DOHH2 (cell line): ENCODE measurements around the gene CAMSAP1.

ENCODE experiments used
- H3F3A ChIP-seq: fragments of 200-600 bp; sonication (generic), shearing (Covaris generic); 2 replicates; pipeline ENCODE4 v1.6.0; 2016; ENCODE audit warnings: antibody characterized with exemption, mild to moderate bottlenecking; ENCODE audit not compliant: control insufficient read depth, insufficient read depth
- H3K27ac ChIP-seq: fragments of 200-600 bp; sonication (generic); 2 replicates; pipeline ENCODE4 v1.5.1; 2014; ENCODE audit warnings: low read depth, mild to moderate bottlenecking, low read length, moderate library complexity
- H3K27me3 ChIP-seq: fragments of 200-600 bp; sonication (generic); 2 replicates; pipeline ENCODE4 v1.6.1; 2014; ENCODE audit warnings: mild to moderate bottlenecking, low read length, mixed read lengths; ENCODE audit not compliant: control insufficient read depth
- H3K36me3 ChIP-seq: fragments of 200-600 bp; sonication (generic); 2 replicates; pipeline ENCODE4 v1.6.1; 2014; ENCODE audit warnings: mild to moderate bottlenecking, low read length, moderate library complexity, mixed read lengths; ENCODE audit not compliant: control insufficient read depth
- H3K4me1 ChIP-seq: fragments of 200-600 bp; sonication (generic); 2 replicates; pipeline ENCODE4 v1.6.1; 2014; ENCODE audit warnings: mild to moderate bottlenecking, low read length, mixed read lengths; ENCODE audit not compliant: control insufficient read depth
- H3K4me2 ChIP-seq: fragments of 200-600 bp; sonication (generic); 2 replicates; pipeline ENCODE4 v1.6.0; 2014; ENCODE audit warnings: mild to moderate bottlenecking, low read length, moderate library complexity
- H3K4me3 ChIP-seq: fragments of 200-600 bp; sonication (generic); 2 replicates; pipeline ENCODE4 v1.5.1; 2014; ENCODE audit warnings: mild to moderate bottlenecking, low read length, mixed read lengths
- H3K79me2 ChIP-seq: fragments of 200-600 bp; sonication (generic); 2 replicates; pipeline ENCODE4 v1.6.1; 2014; ENCODE audit warnings: mild to moderate bottlenecking, low read length, mixed read lengths; ENCODE audit not compliant: control insufficient read depth
- H3K9me2 ChIP-seq: fragments of 200-600 bp; sonication (generic); replicated peaks from 2 replicates; pipeline ENCODE4 v1.6.1; 2014; ENCODE audit warnings: mild to moderate bottlenecking, low read length, mixed read lengths; ENCODE audit not compliant: control insufficient read depth
- H3K9me3 ChIP-seq: fragments of 200-600 bp; sonication (generic); 2 replicates; pipeline ENCODE4 v1.6.1; 2014; ENCODE audit warnings: antibody characterized with exemption, low read length, mixed read lengths; ENCODE audit not compliant: control insufficient read depth, insufficient read depth
- H4K20me1 ChIP-seq: fragments of 200-600 bp; sonication (generic); 2 replicates; pipeline ENCODE4 v1.6.0; 2014; ENCODE audit warnings: low read depth, mild to moderate bottlenecking, antibody characterized with exemption, low read length, moderate library complexity; ENCODE audit not compliant: control insufficient read depth, insufficient read depth
- CTCF ChIP-seq: fragments of 200-600 bp; sonication (generic); IDR thresholded peaks from one replicate; pipeline ENCODE4 v1.5.1; 2014; ENCODE audit warnings: antibody characterized with exemption, mild to moderate bottlenecking, low read depth, low read length; ENCODE audit not compliant: poor library complexity, severe bottlenecking
- EZH2phosphoT487 ChIP-seq: fragments of 200-600 bp; sonication (generic); IDR thresholded peaks from 2 replicates; pipeline ENCODE4 v1.6.1; 2017; ENCODE audit warnings: borderline replicate concordance, mild to moderate bottlenecking, antibody characterized with exemption, low read length, moderate library complexity, mixed read lengths

Gene CAMSAP1

GRCh38 chr9:135927195-135928013, 20.1 kb upstream of the CAMSAP1 start:
- Histone ChIP-seq H3K4me1 (no peaks in the 10 kb centered on the region), H3K27me3 (no peaks in the 10 kb centered on the region), H3F3A (no peaks in the 10 kb centered on the region), H3K79me2 (no peaks in the 10 kb centered on the region), H3K27ac (no peak overlapping the region), H3K4me2 (no peak overlapping the region), H4K20me1 (no peaks in the 10 kb centered on the region), H3K36me3 (peaks cover 15% of the 10 kb centered on the region), H3K4me3 (no peak overlapping the region), H3K9me2 (no peaks in the 10 kb centered on the region), H3K9me3 (no peaks in the 10 kb centered on the region)
- TF ChIP-seq CTCF (no peak), EZH2phosphoT487 (no peak)

GRCh38 chr9:135926402-135927194, 19.3 kb upstream of the CAMSAP1 start:
- TF ChIP-seq CTCF (no peak), EZH2phosphoT487 (no peak)
- H3K36me3 ChIP-seq: peaks cover 14% of the 10 kb centered on the region
- H3K4me1 ChIP-seq: no peaks in the 10 kb centered on the region
- no peaks in the 10 kb centered on the region for H3F3A ChIP-seq
- no peaks in the 10 kb centered on the region for H3K9me2 ChIP-seq
- H3K27ac ChIP-seq: no peak overlapping the region
- H3K79me2 ChIP-seq: no peaks in the 10 kb centered on the region
- no peaks in the 10 kb centered on the region for H4K20me1 ChIP-seq
- no peaks in the 10 kb centered on the region for H3K27me3 ChIP-seq
- no peak overlapping the region for H3K4me3 ChIP-seq
- no peaks in the 10 kb centered on the region for H3K9me3 ChIP-seq
- H3K4me2 ChIP-seq: no peak overlapping the region

GRCh38 chr9:135925496-135926133, 18.3 kb upstream of the CAMSAP1 start:
- no peaks in the 10 kb centered on the region for H3K79me2 ChIP-seq
- no peaks in the 10 kb centered on the region for H3F3A ChIP-seq
- H3K36me3 ChIP-seq: peaks cover 6% of the 10 kb centered on the region
- no peaks in the 10 kb centered on the region for H3K27me3 ChIP-seq
- H3K9me2 ChIP-seq: no peaks in the 10 kb centered on the region
- no peaks in the 10 kb centered on the region for H4K20me1 ChIP-seq
- TF ChIP-seq CTCF (no peak), EZH2phosphoT487 (no peak)
- H3K27ac ChIP-seq: no peak overlapping the region
- H3K9me3 ChIP-seq: no peaks in the 10 kb centered on the region
- no peak overlapping the region for H3K4me3 ChIP-seq
- no peaks in the 10 kb centered on the region for H3K4me1 ChIP-seq
- H3K4me2 ChIP-seq: no peak overlapping the region
